MV-4-11 (cell line): Measurements from ENCODE around the gene L3MBTL2.
A peak's percentile ranks its signal among the peaks of the same experiment; 100 is the strongest.

ENCODE experiments used
- DNase-seq: peaks from one replicate; lab custom pipeline; 2025; lab: John Stamatoyannopoulos, UW

Gene L3MBTL2

DNA sequence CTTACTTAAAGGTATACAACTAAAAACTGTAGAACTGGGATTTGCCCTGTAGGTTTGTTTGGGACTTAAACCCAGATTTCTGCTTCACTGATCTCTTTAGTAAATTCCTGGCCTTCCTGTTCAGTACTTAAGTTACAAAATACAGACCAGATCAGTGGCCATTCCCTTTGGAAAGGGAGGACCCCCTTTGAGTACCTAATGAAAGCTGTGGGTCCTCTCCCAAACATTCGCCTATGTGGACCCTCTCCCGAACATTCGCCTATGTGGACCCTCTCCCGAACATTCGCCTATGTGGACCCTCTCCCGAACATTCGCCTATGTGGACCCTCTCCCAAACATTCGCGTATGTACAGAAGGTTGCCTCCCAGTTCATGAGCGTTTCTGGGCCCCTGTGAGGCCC is 10.3 kb downstream of the L3MBTL2 start:
- no peak for DNase-seq

DNA sequence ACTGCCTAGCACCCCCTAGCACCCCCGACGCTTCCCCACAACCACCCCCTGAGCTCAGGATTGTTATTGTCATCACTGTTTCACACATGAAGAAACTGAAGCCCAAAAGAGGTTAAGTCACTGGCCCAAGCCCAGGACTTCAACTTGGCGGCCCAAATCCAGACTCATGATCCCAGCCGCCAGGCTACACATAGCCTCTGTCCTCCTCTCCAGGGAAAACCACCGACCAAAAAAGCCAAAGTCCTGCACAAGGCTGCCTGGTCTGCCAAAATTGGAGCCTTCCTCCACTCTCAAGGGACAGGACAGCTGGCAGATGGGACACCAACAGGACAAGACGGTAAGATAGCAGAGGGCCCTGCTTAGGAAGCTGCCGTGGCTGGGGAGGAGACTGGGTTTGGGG is 10.8 kb downstream of the L3MBTL2 start:
- no peak for DNase-seq

DNA sequence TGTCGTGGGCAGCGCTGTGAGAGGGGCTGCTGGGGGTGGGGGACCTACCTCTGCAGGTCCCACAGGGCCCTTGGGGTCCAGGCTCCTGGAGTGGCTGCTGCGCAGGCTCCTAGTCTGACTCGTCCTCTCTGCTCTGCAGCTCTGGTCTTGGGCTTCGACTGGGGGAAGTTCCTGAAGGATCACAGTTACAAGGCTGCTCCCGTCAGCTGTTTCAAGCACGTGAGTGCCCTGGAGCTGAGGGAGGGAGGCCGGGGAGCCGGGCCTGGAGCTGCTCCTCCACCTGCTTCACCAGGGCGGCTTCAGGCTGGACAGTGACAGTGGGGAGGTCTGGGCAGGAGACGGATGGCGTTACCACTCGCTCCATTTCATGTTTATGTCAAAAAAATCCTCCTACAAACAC is 11.9 kb downstream of the L3MBTL2 start:
- no peak for DNase-seq

DNA sequence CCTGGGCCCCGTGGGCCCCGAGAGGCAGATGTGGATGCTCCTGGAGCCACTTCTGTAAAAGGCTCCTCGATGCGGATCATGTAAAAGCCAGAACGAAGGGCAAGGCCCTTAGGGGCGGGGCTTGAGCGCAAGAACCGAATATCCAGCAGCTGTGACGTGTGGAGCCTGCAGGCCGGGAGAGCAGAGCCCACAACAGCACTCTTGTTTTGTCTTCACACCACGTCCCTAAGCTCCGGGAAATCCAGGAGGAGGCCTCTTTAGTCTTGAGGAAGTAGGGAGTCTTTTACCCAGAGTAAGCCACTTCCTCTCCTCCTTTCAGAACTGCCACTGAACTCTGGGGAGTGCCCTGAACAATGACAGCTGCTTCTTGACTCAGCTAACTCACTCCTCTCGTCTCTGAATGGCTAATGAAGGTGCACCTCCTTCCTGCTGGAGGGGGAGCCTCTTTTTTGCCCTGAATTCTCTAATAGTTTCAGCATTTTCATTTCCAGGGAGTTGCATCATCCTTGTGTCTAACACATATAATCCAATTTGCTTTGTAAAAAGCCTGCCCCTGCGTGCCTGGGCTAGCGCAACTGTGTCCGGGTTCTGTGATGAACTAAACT is 12.5 kb downstream of the L3MBTL2 start:
- peak; percentile 100 for DNase-seq

DNA sequence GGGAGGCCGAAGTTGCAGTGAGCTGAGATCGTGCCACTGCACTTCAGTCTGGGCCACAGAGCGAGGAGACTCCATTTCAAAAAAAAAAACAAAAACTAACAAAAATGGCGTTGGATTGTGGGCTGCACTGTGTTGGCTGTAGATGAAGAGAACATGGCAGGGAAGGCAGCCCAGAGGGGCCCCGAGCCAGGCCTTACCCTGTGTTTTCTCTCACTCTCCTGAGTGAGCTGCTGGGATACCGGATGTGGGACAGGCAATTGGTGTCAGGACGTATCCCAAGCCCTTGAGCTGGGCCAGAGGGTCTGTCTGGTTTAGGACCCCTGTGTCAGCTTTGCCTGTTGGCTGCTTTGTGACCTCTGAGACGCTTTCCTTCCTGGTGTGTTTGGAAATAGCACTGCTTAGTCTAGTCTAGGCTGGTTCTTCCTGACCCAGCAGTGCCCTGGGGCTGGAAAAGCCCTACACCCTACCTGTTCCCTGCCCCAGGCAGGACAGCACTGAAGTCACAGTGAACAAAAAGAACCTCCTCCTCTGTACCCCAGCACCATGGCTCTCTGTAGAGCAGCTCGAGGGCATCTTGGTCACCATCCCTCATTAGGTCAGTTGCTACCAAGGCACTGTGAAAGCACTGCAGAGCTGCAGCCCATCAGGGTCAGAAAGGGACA is 17.9 kb downstream of the L3MBTL2 start:
- no peak for DNase-seq

DNA sequence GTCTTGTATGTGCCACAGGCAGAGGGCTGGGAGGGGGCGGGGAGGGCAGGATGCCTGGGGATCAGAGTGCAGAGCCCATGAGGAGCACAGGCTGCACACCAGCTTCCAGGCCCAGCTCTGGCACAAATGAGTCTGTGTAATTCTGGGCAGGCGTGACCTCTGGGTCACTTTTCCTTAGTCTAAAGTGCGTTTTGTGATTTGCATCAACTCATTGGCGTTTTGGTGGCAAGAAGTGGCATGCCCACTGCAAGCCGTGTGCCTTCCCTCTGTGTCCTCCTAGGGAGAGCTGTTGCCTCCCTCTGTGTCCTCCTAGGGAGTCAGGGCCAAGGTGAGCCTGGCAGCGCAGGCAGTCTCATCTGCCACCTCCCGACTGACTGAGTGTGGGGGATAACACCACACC is 18.4 kb downstream of the L3MBTL2 start:
- no peak for DNase-seq

DNA sequence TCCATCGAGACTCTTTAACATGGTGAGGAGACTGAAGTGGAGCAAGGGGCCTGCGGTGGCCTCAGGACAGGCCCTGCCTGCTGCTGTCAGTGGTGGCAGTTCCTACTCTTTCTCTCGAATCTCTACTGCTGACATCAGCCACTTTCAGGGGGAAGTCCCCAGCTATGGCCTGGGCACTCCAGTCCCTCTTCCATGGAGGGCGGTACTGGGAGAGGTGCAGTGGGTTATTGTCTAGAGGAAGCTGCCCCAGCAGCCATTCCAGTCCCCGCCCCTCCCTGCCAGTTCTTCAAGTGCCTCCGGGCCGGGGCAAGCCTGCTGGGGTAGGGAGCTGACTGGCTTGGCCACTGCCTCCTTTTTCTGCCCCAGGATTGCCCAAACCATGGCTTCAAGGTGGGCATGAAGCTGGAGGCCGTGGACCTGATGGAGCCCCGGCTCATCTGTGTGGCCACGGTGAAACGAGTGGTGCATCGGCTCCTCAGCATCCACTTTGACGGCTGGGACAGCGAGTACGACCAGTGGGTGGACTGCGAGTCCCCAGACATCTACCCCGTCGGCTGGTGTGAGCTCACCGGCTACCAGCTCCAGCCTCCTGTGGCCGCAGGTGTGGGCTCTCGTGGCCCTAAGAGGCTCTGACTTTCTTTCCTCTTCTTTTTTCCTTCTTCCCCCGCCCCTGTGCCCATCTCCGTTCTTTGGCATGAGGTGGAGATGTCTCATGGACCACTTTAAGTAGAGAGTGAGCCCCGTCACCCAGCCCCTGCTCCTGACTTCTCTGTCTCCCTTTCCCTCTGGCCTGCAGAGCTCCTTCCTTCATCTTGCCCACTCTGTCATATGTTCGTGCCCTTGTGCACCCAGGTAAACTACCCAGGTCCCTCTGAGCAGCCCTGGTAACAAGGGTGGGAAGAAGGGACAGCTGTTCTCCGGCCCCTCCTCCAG is 21.9 kb downstream of the L3MBTL2 start:
- DNase-seq = peak; percentile 18

DNA sequence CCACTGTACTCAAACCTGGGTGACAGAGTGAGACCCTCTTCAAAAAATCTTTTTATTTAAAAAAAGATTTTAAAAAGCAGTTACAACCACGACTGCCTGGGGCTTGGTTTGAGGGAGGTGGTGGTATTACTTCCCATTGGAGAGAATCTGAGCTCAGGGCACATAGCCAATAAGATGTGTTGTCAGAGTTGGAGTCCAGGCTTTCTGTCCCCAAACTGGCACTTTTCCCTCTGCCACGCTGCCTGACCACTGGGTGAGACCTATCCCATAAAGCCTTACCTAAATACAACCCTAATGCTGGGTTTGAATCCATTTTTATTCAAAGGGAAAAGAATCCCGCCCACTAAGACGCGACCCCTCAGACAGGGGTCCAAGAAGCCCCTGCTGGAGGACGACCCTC is 24.1 kb downstream of the L3MBTL2 start:
- no peak for DNase-seq

DNA sequence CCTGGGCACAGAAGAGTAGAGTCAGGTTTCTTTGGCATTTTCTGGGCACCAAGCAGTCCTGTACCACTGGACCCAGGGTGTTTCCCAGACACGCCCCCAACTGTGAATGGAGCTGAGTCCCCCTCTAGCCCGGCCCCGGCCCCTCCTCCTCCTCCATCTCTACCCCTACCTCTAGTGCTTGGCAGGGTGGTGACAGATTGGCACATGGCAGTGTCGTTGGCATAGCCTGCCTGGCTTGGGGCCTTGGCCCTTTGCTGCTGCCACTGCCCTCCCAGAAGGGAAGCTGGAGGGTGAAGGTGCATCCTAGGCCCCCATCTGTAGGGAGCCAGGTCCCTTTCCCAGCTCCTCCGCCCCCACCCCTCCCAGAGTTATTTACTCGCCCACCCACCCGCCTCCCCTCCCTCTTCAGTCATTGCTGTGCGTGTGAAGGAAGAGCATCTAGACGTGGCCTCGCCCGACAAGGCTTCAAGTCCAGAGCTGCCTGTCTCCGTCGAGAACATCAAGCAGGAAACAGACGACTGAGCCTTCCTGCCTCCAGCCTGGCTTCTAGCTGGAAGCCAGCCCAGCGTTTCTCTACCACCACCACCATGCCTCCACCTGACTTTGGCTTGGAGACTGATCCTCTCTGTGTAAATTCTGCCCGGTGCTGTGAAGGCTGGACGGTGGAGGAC is 24.8 kb downstream of the L3MBTL2 start:
- no peak for DNase-seq

DNA sequence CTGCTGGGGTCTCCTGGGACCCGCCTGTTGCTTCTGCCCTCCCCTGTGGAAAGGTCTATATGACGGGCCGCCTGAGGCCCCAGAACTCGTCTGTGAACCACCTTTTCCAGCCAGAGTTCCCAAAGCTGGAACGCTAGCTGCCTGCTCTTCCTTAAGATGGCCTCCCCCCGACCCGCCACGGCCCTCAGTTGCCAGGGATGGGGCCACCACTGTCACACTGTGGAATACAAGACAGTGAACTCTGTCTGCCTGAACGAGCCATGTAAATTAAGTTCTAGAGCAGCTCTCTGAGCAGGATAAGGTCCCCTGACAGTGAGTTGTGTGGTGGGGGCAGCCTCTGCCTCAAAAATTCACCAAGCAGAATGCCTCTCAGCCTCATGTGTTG is 25.3 kb downstream of the L3MBTL2 start:
- DNase-seq = no peak

DNA sequence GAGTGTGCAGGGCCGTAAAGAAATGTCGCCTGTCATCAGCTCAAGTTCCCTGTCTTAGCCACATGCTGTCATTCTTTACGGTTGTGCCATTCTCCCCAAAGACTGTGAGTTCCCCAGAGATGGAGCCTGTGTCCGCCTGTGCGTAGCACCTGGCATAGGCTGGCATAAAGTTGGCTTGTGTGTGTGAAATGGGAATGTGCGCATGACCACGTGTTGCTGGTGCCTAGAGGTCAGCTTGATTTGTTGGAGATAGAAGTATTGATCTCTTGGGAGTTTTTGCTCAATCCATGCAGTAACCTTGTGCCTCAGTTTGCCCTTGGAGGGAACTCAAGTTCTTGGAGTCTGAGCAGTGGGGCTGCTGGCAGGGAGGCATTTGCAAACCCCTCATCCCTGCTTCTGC is 26.3 kb downstream of the L3MBTL2 start:
- no peak for DNase-seq

DNA sequence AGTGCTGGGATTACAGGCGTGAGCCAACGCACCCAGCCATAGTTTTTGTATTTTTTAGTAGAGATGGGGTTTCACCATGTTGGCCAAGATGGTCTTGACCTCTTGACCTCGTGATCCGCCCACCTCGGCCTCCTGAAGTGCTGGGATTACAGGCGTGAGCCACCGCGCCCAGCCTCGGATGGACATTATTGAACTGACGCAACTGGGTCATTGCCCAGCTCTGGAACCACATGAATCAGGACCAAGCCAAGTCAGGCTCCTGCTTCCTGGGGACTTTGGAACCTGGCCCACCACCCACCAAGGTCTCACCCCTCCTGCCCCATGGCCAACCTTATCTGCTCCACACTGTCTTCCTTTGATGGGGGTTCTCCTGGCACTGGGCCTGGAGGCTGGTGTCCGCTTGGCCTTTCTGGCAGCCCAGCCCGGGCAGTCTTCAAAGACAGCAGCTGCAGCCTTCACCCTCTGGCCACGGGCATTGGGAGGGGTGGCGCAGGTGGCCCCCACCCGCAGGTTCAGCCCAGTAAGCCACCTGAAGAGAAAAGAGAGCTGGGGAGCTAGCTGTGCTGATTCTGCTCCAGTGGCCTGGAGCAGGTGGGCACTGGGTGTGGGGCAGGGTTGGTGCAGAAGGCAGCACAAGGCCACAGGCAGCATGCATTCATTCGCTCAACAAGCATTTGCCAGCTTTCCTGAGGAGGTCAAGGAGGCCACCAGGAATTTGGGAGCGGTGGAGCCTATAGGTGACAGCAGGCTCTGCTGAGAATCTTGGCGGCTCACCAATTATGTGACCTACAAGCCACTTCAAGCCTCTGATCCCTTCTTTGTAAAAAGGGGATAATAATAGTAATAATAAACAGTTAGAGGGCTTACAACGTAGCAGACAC is 29.9 kb downstream of the L3MBTL2 start:
- no peak for DNase-seq

DNA sequence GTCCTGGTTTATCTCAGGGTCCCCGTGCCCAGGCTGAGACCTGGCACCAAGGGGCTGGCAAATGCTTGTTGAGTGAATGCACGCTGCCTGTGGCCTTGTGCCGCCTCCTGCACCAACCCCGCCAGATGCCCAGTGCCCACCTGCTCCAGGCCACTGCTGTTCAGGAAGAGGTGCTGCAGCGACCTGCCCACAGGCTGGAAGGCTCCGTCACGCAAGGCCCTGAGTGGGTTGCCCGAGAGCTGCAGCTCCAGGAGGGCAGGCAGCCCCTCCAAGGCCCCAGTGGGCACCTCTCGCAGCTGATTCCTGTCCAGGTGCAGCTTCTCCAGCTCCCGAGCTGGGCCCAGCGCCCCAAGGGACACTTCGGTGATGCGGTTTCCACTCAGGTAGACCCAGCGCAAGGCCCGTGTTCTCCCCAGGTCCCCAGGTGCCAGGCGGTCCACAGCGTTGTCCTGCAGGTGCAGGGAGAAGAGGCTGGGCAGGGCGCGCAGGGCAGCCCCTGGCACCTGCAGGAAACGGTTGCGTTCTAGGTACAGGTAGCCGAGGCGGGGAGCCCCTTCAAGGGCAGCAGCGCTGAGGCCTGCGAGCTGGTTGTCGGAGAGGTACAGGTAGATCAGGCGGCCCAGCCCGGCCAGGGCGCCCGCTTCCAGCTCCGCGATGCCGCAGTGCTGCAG is 32.1 kb downstream of the L3MBTL2 start:
- no peak for DNase-seq

DNA sequence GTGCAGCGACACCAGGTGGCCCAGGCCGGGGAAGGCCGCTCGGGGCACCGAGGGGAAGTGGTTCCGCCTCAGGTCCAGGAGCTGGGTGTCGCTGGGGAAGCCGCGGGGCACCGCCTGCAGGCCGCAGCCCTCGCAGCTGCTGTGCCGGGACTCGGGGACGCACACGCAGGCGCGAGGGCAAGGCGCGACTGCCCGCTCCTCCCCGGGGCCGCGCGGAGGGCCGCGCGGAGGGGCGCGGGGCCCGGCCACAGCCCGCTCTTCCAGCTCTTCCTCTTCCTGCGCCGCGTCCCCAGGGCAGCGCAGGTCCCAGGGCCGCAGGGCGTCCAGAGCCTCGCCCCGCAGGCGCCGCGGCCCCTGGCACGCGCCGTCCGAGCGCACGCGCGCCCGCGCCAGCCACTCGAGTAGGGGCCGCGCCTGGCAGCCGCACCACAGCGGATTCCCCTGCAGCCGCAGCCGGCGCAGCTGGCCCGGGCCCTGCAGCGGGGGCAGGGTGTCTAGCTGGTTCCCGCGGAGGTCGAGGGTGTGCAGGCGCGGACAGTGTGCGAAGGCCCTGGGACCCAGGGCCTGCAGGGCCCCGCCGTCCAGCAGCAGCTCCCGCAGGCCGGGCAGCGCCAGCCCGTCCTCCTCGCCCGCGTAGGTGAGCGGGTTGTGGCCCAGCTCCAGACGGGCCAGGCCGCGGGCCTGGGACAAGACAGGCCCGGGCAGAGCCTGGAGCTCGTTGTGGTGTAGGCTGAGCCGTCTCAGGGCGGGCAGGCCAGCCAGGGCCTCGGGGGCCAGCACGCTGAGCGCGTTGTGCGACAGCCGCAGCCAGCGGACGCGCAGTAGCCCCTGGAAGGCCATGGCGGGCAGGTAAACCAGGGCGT is 32.8 kb downstream of the L3MBTL2 start:
- peak; percentile 73 for DNase-seq

DNA sequence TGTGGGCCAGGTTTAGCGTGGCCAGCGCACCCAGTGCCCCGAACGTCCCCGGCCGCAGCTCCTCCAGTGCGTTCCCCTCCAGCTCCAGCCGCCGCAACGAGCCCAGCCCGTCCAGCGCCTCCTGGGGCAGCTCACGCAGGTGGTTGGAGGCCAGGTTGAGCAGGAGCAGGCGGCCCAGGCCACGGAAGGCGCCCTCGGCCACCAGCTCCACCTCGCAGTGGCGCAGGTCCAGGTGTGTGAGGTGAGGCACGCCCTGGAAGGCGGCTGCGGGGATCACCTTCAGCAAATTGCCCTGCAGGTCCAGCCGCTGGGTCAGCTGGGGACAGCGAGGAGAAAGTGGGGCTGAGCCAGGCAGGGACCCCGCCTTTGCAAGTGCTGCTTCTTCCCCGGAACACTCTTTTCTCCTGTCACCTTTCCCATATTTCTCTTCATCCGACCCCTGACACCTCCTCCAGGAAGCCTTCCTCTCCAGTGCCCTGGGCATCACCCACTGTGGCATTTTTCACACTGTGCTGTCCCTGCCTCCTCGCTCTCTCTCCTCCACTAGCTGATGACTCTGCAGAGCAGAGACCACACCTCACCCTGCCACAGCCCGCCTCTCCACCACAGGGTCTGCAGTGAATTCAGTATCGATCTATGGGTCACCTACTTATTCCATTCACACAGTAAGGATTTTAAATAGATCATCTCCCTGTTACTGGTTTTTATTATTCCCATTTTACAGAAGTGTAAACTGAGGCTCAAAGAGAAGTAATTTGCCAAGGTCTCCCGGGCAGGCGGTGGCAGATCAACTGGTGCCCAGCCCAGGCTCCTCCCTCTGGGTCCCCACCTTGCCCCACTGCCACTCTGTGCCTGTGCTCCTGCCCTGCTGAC is 33.7 kb downstream of the L3MBTL2 start:
- DNase-seq = no peak

DNA sequence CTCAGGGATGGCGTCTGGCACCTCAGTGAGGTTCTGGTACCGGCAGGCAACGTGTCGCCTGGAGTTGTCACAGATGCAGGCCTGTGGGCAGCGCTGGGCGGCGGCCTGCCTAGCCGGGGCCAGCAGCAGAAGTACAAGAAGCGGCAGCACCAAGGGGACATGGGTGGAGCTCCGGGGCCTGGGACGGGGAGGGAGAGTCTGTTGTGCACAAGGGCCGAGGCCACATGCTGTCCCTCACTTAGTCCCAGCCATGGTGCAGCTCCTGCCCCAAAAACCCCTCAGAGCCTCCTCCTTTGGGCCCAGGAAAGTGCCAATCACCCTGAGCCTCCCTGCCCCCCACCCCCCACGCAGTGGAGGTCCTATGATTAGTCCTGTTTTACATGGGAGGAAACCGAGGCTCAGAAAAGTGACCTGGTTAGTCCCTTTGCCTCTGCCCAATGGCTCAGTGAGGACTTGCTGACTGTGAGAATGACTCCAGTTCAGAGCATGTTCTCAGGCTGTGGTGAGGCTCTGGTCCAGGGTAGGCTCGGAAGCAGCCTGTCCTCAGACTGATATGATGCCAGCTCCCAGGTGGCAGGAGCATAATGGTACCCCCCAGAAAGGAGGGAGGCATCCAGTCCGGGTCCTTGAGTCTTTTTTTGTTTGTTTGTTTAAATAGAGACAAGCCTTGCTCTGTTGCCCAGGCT is 34.5 kb downstream of the L3MBTL2 start:
- no peak for DNase-seq

DNA sequence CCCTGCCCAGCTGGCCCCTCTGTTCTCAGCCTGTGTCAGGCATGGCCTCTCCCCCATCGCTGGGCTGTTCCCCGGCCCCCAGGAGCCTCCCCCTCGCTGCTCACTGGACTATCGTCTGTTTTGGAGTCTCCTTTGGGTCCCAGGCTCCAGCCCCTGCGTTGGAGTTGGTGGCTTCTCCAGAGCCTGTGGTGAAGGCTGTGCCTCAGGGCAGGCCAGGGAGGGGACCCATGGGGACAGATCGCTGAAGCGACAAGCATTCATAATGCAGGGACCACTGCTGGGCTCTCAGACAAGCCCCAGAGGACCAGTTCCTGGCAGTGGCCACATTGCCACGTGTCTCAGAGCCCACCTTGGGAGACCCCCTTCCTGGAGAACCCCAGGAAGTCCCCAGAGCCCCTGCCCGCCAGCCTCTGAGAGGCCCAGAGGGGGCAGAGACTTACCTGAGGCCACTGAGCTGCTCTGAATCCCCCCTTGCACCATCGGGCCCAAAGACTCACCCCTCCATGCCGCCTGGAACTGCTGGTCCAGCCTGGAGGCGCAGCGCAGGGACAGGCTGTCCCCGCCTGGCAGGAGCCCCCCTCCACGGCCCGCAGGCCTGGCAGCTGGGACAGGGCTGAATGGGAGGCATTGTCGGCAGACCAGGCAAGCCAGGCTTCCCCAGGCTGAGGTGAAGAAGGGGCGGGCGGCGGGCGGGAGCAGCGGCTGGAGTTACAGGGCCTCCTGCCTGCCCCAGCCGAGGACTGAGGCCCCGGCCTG is 35.4 kb downstream of the L3MBTL2 start, which contains the start of gene CHADL:
Gene CHADL (minus strand): TSS at position 555 of the 756 bp plus-strand sequence. CDS start 50 bp downstream, at position 505.
- no peak for DNase-seq
